Right renal pelvis (tissue), 4 donors: Measurements from ENCODE around the gene TMEM114. TPM values are rescaled to one million over a fixed set of nuclear protein-coding genes. Genes with fewer than 3 reads are reported as not detected.

Experiments used
- DNase-seq, 4 donors: peaks; one replicate each; pipeline ENCODE4 v3.0.0-alpha.2; 2013; ENCODE audit warnings: low read depth in 4 of 4, low spot score in 3 of 4, missing footprints in 1 of 4
- polyA plus RNA-seq, 4 donors: library from polyadenylated mRNA; unstranded; fragments of 120-200 nt; gene quantifications; one replicate each; pipeline ENCODE4 v1.2.1, GENCODE V29; 2013; ENCODE audit not compliant: insufficient read length in 4 of 4

The TMEM114 gene
- polyA plus RNA-seq, 4 donors = 0.22 to 0.23 TPM; not detected in 2

- no peak for DNase-seq
These were observed 38.7 kb downstream of the TMEM114 start for GRCh38 chr16:8551388-8552332.

GRCh38 chr16:8550728-8551387, 39.5 kb downstream of the TMEM114 start:
- DNase-seq = no peak

DNA sequence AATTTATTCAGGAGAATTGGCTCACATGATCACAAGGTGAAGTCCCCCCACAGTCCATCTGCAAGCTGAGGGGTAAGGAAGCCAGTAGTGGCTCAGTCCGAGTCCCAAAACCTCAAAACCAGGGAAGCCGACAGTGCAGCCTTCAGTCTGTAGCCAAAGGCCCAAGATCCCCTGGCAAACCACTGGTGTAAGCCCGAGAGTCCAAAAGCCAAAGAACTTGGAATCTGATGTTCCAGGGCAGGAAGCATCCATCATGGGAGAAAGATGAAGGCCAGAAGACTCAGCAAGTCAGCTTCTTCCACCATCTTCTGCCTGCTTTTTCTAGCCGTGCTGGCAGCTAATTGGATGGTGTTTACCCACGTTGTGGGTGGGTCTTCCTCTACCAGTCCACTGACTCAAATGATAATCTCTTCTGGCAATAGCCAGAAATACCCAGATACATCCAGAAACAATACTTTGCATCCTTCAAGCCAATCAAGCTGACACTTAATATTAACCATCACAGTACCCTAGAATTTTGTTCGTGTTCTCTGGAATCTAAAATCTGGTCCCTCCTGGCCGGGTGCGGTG, 40.4 kb downstream of the TMEM114 start:
- DNase-seq = no peak

- no peak for DNase-seq
These were observed 42.1 kb downstream of the TMEM114 start for GRCh38 chr16:8548166-8548565.

GRCh38 chr16:8547762-8548161, 42.5 kb downstream of the TMEM114 start:
- DNase-seq = no peak

DNA sequence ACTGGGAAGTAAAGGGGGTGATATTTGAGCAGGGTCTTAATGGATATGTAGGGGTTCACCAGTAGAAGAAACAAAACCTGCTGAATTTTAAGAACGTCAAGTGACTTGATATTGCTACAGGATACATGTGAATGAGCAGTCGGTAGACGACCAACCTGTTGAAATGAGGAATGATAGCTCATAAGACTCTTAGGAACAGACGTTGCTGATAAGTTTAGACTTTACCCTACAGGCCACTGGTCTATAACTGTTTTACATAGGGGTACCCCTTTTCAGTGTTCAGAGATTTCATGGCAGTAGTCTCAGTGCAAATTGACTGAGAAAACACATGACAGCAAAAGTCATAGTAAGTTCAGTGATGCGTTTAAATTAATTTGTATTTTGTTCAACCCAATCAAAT, 45.9 kb downstream of the TMEM114 start:
- no peak for DNase-seq

DNA sequence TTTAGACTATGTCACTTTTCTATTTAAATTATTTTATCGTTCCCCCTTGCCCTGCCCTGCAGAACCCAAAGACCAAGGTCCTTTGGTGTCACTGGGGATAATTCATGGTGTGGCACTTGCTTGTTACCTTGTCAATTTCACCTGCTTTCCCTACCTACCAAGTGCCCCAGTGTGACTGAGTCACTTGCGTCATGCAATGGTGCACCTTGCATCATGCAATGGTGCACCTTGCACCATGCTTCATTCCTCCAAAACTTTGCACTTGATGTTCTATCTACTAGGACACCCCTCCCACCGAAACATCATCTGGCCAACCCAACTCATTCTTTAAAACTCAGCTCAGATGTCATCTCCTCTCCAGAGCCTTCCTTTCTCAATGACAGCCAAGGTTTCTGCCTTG, 47.1 kb downstream of the TMEM114 start:
- DNase-seq = no peak

- no peak for DNase-seq
These were observed 47.9 kb downstream of the TMEM114 start for GRCh38 chr16:8542393-8542792.

GRCh38 chr16:8541868-8542267, 48.4 kb downstream of the TMEM114 start:
- DNase-seq = no peak

DNA sequence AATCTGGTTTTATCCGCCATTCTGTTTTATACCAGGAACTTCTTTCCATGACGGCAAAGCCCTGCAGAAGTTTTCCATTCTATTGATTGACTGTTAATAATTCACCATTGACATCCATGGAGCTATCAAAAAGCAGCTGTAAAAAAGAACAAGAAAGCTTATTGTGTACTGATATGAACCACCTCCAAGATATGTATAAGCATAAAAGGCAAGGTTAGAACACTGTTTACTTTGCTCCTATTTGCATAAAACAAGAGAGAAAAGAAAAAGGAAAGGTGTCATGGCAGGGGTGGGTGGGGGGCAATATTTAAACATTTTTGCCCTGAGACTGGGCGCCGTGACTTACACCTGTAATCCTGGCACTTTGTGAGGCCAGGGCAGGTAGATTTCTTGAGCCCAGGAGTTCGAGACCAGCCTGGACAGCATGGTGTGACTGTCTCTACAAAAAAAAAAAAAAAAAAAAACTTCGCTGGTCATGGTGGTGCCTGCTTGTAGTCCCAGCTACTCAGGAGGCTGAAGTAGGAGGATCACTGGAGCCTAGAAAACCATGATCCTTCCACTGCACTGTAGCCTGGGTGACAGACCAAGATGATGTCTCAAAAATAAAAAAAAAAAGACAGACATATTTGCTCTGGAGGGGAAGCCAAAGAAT, 52.5 kb downstream of the TMEM114 start:
- DNase-seq = no peak

GRCh38 chr16:8533509-8533908, 56.8 kb downstream of the TMEM114 start:
- no peak for DNase-seq

DNA sequence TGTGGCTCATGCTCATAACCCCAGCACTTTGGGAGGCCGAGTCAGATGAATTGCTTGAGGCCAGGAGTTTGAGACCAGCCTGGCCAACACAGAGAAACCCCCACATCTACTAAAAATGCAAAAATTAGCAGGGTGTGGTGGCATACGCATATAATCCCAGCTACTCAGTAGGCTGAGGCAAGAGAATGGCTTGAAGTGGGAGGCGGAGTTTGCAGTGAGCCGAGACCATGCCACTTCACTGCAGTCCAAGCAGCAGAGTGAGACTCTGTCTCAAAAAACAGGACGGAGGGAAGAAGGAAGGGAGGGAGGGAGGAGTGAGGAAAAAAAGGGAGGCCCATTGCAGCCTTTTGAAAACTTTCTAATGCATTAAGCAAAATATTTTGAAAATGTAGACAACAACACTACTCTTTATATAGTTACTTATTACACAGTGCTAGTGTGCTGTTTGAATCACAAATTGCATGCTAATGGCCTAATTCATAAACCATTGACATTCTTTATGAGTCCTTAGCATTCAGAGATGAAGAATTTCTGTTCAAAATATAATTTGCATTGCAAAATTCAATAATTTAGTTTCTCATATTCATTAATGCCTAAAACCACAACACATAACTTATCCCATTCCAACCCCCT, 59.4 kb downstream of the TMEM114 start:
- DNase-seq = peak in 2 of 4 donors; percentile 5 to 14

DNA sequence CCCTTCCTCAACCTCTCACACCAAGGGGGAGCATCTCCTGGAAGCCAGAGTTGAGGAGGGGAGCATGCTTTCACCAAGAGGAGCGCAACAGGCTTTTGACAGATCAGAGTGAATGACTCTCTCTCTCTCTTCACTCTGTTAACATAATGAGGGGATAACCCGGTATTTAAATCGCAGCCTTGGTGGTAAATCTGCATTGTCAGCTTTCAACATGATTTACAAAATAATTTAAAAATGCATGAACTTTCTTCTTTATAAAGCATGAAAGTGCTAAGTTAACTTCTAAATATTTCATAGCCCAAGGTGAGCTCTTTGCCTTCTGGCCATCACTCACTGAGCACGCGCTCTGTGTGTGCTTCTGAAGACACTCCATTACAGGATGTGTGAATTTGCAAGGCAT, 61.8 kb downstream of the TMEM114 start:
- DNase-seq = no peak

DNA sequence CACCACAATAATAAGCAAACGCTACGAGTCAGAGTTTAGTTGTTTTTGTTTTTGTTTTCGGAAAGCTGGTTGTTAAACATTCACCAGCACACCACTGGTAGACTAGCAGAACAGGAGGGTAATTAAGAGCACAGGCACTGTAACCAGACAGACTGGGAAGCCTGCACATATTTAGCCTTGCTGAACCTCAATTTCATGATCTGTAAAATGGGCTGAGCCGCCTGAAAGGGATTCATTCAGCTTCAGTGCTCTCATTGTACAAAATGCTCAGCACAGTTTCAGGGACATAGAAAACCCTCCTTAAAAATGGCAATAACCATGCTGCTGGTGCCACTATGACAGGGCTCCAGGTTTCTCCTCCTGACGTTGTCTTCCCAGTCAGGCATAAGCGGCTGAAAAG, 66.4 kb downstream of the TMEM114 start:
- DNase-seq = no peak

DNA sequence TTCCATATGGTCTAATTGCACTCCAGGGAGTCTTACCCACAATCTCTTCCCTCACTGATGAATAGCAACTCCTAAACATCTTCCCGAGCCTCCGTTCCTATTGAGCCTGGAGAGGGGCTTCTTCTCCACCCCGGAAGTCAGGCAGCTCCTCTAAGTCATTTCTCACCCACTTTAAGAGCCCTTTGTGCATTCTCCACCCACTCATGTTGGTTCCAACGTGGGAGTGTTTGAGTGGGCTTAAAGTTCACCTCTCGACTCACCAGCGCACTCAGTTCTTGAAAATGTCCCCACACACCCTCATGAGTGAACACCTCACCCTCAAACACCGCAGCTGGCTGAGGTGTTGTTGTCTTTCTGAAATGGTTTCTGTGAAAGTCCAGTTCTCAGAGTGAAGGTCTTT, 67.6 kb downstream of the TMEM114 start:
- no peak for DNase-seq

DNA sequence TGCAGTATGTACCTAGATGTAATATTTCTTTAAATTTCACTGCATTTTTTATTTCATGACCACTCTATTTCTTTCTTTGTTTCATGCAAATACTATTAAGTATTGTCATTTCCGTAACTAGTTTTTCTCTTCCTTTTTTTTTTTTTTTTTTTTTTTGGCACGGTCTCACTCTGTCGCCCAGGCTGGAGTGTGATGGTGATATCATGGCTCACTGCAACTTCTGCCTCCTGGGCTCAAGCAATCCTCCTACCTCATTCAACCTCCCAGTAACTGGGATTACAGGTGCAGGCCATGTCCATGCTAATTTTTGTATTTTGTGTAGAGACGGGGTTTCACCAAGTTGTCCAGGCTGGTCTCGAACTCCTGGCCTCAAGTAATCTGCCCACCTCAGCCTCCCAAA, 70.7 kb downstream of the TMEM114 start:
- no peak for DNase-seq

Other genes with a start within 250 kb of the TMEM114 start
- 10 to 100 TPM; 17.6 to 19.2 (median 18.8) TPM for gene METTL22, start 31.2 kb upstream of the TMEM114 start, polyA plus RNA-seq
- gene ABAT, start 84.1 kb upstream of the TMEM114 start, polyA plus RNA-seq = 10 to 100 TPM; 55.1 to 88.3 (median 60.6) TPM
- 10 to 100 TPM; 14.7 to 17.1 (median 16.1) TPM for gene TMEM186, start 207.1 kb upstream of the TMEM114 start, polyA plus RNA-seq
- 10 to 100 TPM; 19.8 to 26.1 (median 21.2) TPM for gene PMM2, start 207.3 kb upstream of the TMEM114 start, polyA plus RNA-seq